ENCODE results near the gene CACNA2D2. TPM values are rescaled to one million over a fixed set of nuclear protein-coding genes. Genes with fewer than 3 reads are reported as not detected.

The CACNA2D2 gene
- total RNA-seq, 1 experiment from 2014 or later = 0.02 TPM

GRCh38 chr3:50319894-50320625 lies 183.4 kb downstream of the CACNA2D2 start:
- DNase-seq (ENCODE audit: extremely low read depth, low read depth) = no peak

- DNase-seq (ENCODE audit: extremely low read depth, low read depth) = no peak
Measured at GRCh38 chr3:50319181-50319893, 184.1 kb downstream of the CACNA2D2 start.

GRCh38 chr3:50318615-50319014 lies 184.8 kb downstream of the CACNA2D2 start:
- DNase-seq (ENCODE audit: extremely low read depth, low read depth) = no peak

GRCh38 chr3:50318163-50318562 lies 185.3 kb downstream of the CACNA2D2 start:
- no peak for DNase-seq (ENCODE audit: extremely low read depth, low read depth)

- DNase-seq (ENCODE audit: extremely low read depth, low read depth) = no peak
Measured at GRCh38 chr3:50317300-50317699, 186.1 kb downstream of the CACNA2D2 start.

- DNase-seq (ENCODE audit: extremely low read depth, low read depth) = no peak
Measured at GRCh38 chr3:50316657-50317242, 186.7 kb downstream of the CACNA2D2 start.

- DNase-seq (ENCODE audit: extremely low read depth, low read depth) = no peak
Measured at GRCh38 chr3:50314816-50315215, 188.6 kb downstream of the CACNA2D2 start.

- no peak for DNase-seq (ENCODE audit: extremely low read depth, low read depth)
Measured at GRCh38 chr3:50314342-50314741, 189.1 kb downstream of the CACNA2D2 start.

Small RNA genes within 50 kb of the gene (small RNA-seq; reads per million reads assigned to genes)
- gene RNA5SP131 = 0.25 to 2.3 reads per million in 2 experiments

Other genes starting within 250 kb of the CACNA2D2 start
- gene SEMA3B, start 234.5 kb downstream of the CACNA2D2 start, total RNA-seq (2014; rRNA removed; shearing (Covaris generic)) = 4.9 and 6.1 TPM in 2 replicates
- gene LSMEM2, start 224.5 kb downstream of the CACNA2D2 start, total RNA-seq (2014; rRNA removed; shearing (Covaris generic)) = not detected in 2 replicates
- gene IFRD2, start 211.2 kb downstream of the CACNA2D2 start, total RNA-seq (2014; rRNA removed; shearing (Covaris generic)) = 116 TPM in 2 replicates
- 13.0 and 15.1 TPM in 2 replicates for gene HYAL3, start 204.2 kb downstream of the CACNA2D2 start, total RNA-seq (2014; rRNA removed; shearing (Covaris generic))
- gene NAA80, start 204.2 kb downstream of the CACNA2D2 start, total RNA-seq (2014; rRNA removed; shearing (Covaris generic)) = 7.2 and 7.6 TPM in 2 replicates
- gene HYAL1, start 200.1 kb downstream of the CACNA2D2 start, total RNA-seq (2014; rRNA removed; shearing (Covaris generic)) = 5.9 and 6.2 TPM in 2 replicates
- 19.9 and 28.5 TPM in 2 replicates for gene HYAL2, start 180.9 kb downstream of the CACNA2D2 start, total RNA-seq (2014; rRNA removed; shearing (Covaris generic))
- gene TUSC2, start 175.4 kb downstream of the CACNA2D2 start, total RNA-seq (2014; rRNA removed; shearing (Covaris generic)) = 15.4 and 17.6 TPM in 2 replicates
- 8.9 and 9.4 TPM in 2 replicates for gene RASSF1, start 162.8 kb downstream of the CACNA2D2 start, total RNA-seq (2014; rRNA removed; shearing (Covaris generic))
- gene ZMYND10, start 157.9 kb downstream of the CACNA2D2 start, total RNA-seq (2014; rRNA removed; shearing (Covaris generic)) = 0.30 and 1.1 TPM in 2 replicates
- gene NPRL2, start 152.9 kb downstream of the CACNA2D2 start, total RNA-seq (2014; rRNA removed; shearing (Covaris generic)) = 16.8 and 17.3 TPM in 2 replicates
- gene CYB561D2, start 152.8 kb downstream of the CACNA2D2 start, total RNA-seq (2014; rRNA removed; shearing (Covaris generic)) = 8.3 and 8.9 TPM in 2 replicates
- 27.7 and 31.7 TPM in 2 replicates for gene TMEM115, start 144.1 kb downstream of the CACNA2D2 start, total RNA-seq (2014; rRNA removed; shearing (Covaris generic))
- gene C3orf18, start 64.1 kb upstream of the CACNA2D2 start, total RNA-seq (2014; rRNA removed; shearing (Covaris generic)) = 3.2 and 3.5 TPM in 2 replicates
- gene HEMK1, start 65.9 kb upstream of the CACNA2D2 start, total RNA-seq (2014; rRNA removed; shearing (Covaris generic)) = 7.0 and 12.0 TPM in 2 replicates
- gene CISH, start 108.1 kb upstream of the CACNA2D2 start, total RNA-seq (2014; rRNA removed; shearing (Covaris generic)) = 0.20 and 0.40 TPM in 2 replicates
- gene MAPKAPK3, start 113.5 kb upstream of the CACNA2D2 start, total RNA-seq (2014; rRNA removed; shearing (Covaris generic)) = 31.6 and 39.4 TPM in 2 replicates
- gene DOCK3, start 171.3 kb upstream of the CACNA2D2 start, total RNA-seq (2014; rRNA removed; shearing (Covaris generic)) = 1.9 and 2.2 TPM in 2 replicates